Endothelial cell of umbilical vein (primary cell): ENCODE data around the gene PSMA8. TPM values are rescaled to one million over a fixed set of nuclear protein-coding genes. Genes with fewer than 3 reads are reported as not detected.

Experiments
- BruUV-seq: library from RNA; stranded (reverse); fragments of 400-500 nt; replicated peaks from 2 replicates; lab custom pipeline; 2021; lab: Mats Ljungman, UMichigan
- CTCF ChIA-PET: fragments of 300-600, 350-600 bp; sonication (Branson Sonifier 250); formaldehyde crosslinking; loops from one replicate; lab custom pipeline; 2021; ENCODE audit warnings: antibody characterized with exemption, inconsistent platforms; lab: Charles Lee
- POLR2A ChIA-PET: fragments of 300-600, 350-600 bp; sonication (Branson Sonifier 250); formaldehyde crosslinking; loops from one replicate; lab custom pipeline; 2021; ENCODE audit warnings: antibody characterized with exemption, inconsistent platforms; lab: Charles Lee
- DNase-seq: peaks from one replicate; pipeline ENCODE4 v3.0.0-alpha.2; 2011; ENCODE audit warnings: low read depth, low spot score
- FAIRE-seq: peaks from 2 replicates; lab custom pipeline; 2011; peaks lifted over from hg19 to GRCh38; lab: Jason Lieb, UNC
- H2AFZ ChIP-seq: 2 replicates; pipeline ENCODE4 v1.6.0; 2012; ENCODE audit warnings: low read depth, low read length, control low read depth, inconsistent platforms
- H3K27ac ChIP-seq: 2 replicates; pipeline ENCODE4 v1.5.1; 2011; ENCODE audit warnings: low read depth, mild to moderate bottlenecking, control low read depth, low read length, moderate library complexity; ENCODE audit not compliant: insufficient read depth
- H3K27me3 ChIP-seq, 2 experiments: 2 replicates each; pipeline versions ENCODE4 v1.6.0 to v1.6.1; 2011; ENCODE audit warnings: low read length in 2 of 2, mixed read lengths in 1 of 2; ENCODE audit not compliant: control insufficient read depth in 2 of 2, insufficient read depth in 2 of 2
- H3K36me3 ChIP-seq, 2 experiments: 2 replicates in 1 of 2; 3 replicates in 1 of 2; pipeline ENCODE4 v1.5.1; 2011; ENCODE audit warnings: low read length in 2 of 2, mild to moderate bottlenecking in 1 of 2, moderate library complexity in 1 of 2; ENCODE audit not compliant: control insufficient read depth in 2 of 2, insufficient read depth in 2 of 2; ENCODE audit errors: extremely low read depth in 1 of 2
- H3K4me1 ChIP-seq: 3 replicates; pipeline ENCODE4 v1.5.1; 2011; ENCODE audit warnings: mild to moderate bottlenecking, low read length; ENCODE audit not compliant: control insufficient read depth, insufficient read depth; ENCODE audit errors: extremely low read depth
- H3K4me2 ChIP-seq: 2 replicates; pipeline ENCODE4 v1.6.1; 2011; ENCODE audit warnings: low read length, control low read depth, mixed read lengths; ENCODE audit not compliant: insufficient read depth
- H3K4me3 ChIP-seq, 3 experiments: fragments of 200-600 bp in 1 of 3; sonication (generic), shearing (Covaris generic) in 1 of 3; replicated peaks in 1 of 3; 2 replicates each; pipeline ENCODE4 v1.5.1; 2011 to 2016; ENCODE audit warnings: control low read depth in 3 of 3, low read length in 3 of 3, mild to moderate bottlenecking in 2 of 3, inconsistent platforms in 1 of 3, low read depth in 1 of 3, moderate library complexity in 1 of 3; ENCODE audit not compliant: insufficient read depth in 1 of 3
- H3K79me2 ChIP-seq: 2 replicates; pipeline ENCODE4 v1.6.0; 2012; ENCODE audit warnings: low read length, inconsistent platforms; ENCODE audit not compliant: control insufficient read depth, insufficient read depth
- H3K9ac ChIP-seq: replicated peaks from 2 replicates; pipeline ENCODE3; 2011; ENCODE audit warnings: low read length, control low read depth; ENCODE audit not compliant: insufficient read depth; ENCODE audit errors: extremely low read depth
- H3K9me1 ChIP-seq: replicated peaks from 3 replicates; pipeline ENCODE4 v1.6.0; 2011; ENCODE audit warnings: mild to moderate bottlenecking, low read length; ENCODE audit not compliant: control insufficient read depth, insufficient read depth; ENCODE audit errors: extremely low read depth
- H3K9me3 ChIP-seq: replicated peaks from 2 replicates; pipeline ENCODE4 v1.5.1; 2012; ENCODE audit warnings: low read length, inconsistent platforms; ENCODE audit not compliant: control insufficient read depth, insufficient read depth
- H4K20me1 ChIP-seq: replicated peaks from 2 replicates; pipeline ENCODE3; 2011; ENCODE audit warnings: mild to moderate bottlenecking, low read length; ENCODE audit not compliant: control insufficient read depth, insufficient read depth; ENCODE audit errors: extremely low read depth
- CTCF ChIP-seq, 2 donors: IDR thresholded peaks; 1 replicate in 1 of 2; 2 replicates in 1 of 2; pipeline ENCODE4 v1.5.1; 2011; ENCODE audit warnings: low read length in 2 of 2, mild to moderate bottlenecking in 2 of 2, moderate library complexity in 2 of 2, control low read depth in 1 of 2, inconsistent platforms in 1 of 2, low read depth in 1 of 2; ENCODE audit not compliant: insufficient read depth in 1 of 2; ENCODE audit errors: extremely low read depth in 1 of 2
- EZH2 ChIP-seq: IDR thresholded peaks from 2 replicates; pipeline ENCODE4 v1.6.1; 2012; ENCODE audit warnings: borderline replicate concordance, low read depth, mild to moderate bottlenecking, moderate library complexity, low read length, inconsistent platforms; ENCODE audit not compliant: severe bottlenecking
- FOS ChIP-seq: IDR thresholded peaks from 2 replicates; pipeline ENCODE4 v1.6.1; 2011; ENCODE audit warnings: mild to moderate bottlenecking, low read length, moderate library complexity, borderline replicate concordance; ENCODE audit not compliant: insufficient read depth
- GATA2 ChIP-seq: IDR thresholded peaks from 2 replicates; pipeline ENCODE4 v1.7.0; 2011; ENCODE audit warnings: low read depth, mild to moderate bottlenecking, moderate library complexity, mixed read lengths, low read length; ENCODE audit not compliant: insufficient read length, insufficient read depth
- JUN ChIP-seq: IDR thresholded peaks from 2 replicates; pipeline ENCODE4 v1.6.1; 2011; ENCODE audit warnings: borderline replicate concordance, low read depth; ENCODE audit not compliant: insufficient read length, insufficient read depth
- MAX ChIP-seq: IDR thresholded peaks from 2 replicates; pipeline ENCODE4 v1.6.1; 2011; ENCODE audit not compliant: insufficient read depth, insufficient read length
- MYC ChIP-seq: IDR thresholded peaks from one replicate; pipeline ENCODE4 v1.6.1; 2011; ENCODE audit warnings: mild to moderate bottlenecking, low read depth, low read length
- POLR2A ChIP-seq: IDR thresholded peaks from 2 replicates; pipeline ENCODE4 v1.6.1; 2012; ENCODE audit warnings: low read depth, mild to moderate bottlenecking, control low read depth, low read length
- POLR2AphosphoS5 ChIP-seq: IDR thresholded peaks from 2 replicates; pipeline ENCODE4 v1.6.1; 2012; ENCODE audit warnings: low read depth, mild to moderate bottlenecking, control low read depth, low read length, moderate library complexity; ENCODE audit not compliant: insufficient read depth
- dilution Hi-C: fragments of 300-500 bp; cut with MboI; formaldehyde crosslinking; loops from one replicate; pipeline ENCODE4 v1.15.0; 2019; ENCODE audit warnings: low sequenced_read_pairs; ENCODE audit not compliant: extremely low pct_ligation_motif_present
- intact Hi-C: fragments of 100-400 bp; cut with micrococcal nuclease; formaldehyde crosslinking; loops from one replicate; pipeline ENCODE4 v1.10.0; 2022
- polyA plus RNA-seq, 4 experiments: library from polyadenylated mRNA; depleted of rRNA in 3 of 4; stranded (reverse) in 3 of 4; unstranded in 1 of 4; fragments of >200 nt; gene quantifications; 2 replicates each; pipeline versions ENCODE4 v1.2.1 to v1.2.3, GENCODE V29; 2011 to 2012; ENCODE audit warnings: missing spikeins in 1 of 4
- total RNA-seq: library from RNA; stranded (reverse); gene quantifications from 2 replicates; pipeline ENCODE4 v1.2.3, GENCODE V29; 2021

PSMA8 gene
- total and polyA plus RNA-seq, 2 donors (not counting 3 experiments of a cell fraction or from before 2014, with no cell fraction given), result not detected

- no peaks in the 10 kb centered on the region for H3K27me3 ChIP-seq
- no peaks in the 10 kb centered on the region for H3K79me2 ChIP-seq
- BruUV-seq, result no TSS peak
- H3K4me3 ChIP-seq, result no peak overlapping the region
- no peak for TF ChIP-seq CTCF (IDR thresholded peaks at IDR 0.05; ENCODE audit: extremely low read depth in 1 of 2, insufficient read depth in 1 of 2, low read depth in 1 of 2, low read length in 2 of 2)
- TF ChIP-seq FOS, result no peak
- TF ChIP-seq POLR2AphosphoS5, result no peak
- no peak for TF ChIP-seq POLR2A
- no peak for TF ChIP-seq GATA2
- TF ChIP-seq MAX, result no peak
- no peak for TF ChIP-seq MYC
- TF ChIP-seq JUN, result no peak
- no peak for TF ChIP-seq EZH2
- DNase-seq, result no peak
- dilution Hi-C loops, result no loop called here
- POLR2A ChIA-PET, result no interaction called here
- intact Hi-C loops, result no loop called here
- no peak for FAIRE-seq
- H3K4me2 ChIP-seq, result no peak overlapping the region
- no peaks in the 10 kb centered on the region for H3K9me1 ChIP-seq
- H4K20me1 ChIP-seq, result no peaks in the 10 kb centered on the region
- CTCF ChIA-PET, result no interaction called here
- no peaks in the 10 kb centered on the region for H3K36me3 ChIP-seq
- H3K4me1 ChIP-seq, result no peaks in the 10 kb centered on the region
- H2AFZ ChIP-seq, result no peak overlapping the region
- H3K9me3 ChIP-seq, result no peaks in the 10 kb centered on the region
- H3K9ac ChIP-seq, result no peak overlapping the region
- H3K27ac ChIP-seq, result no peak overlapping the region
Observed at GRCh38 chr18:26192233-26192632, 58.6 kb downstream of the PSMA8 start.
